A549 (cell line): Measurements from ENCODE around the gene SUPT20H.

ENCODE experiments used
- NR3C1 ChIP-seq: fragments of >200 bp; sonication (Bioruptor Twin); formaldehyde crosslinking; IDR thresholded peaks from 3 replicates; pipeline ENCODE4 v1.6.1; 2017
- RNF2 ChIP-seq: fragments of 200-600 bp; sonication (generic); IDR thresholded peaks from 2 replicates; pipeline ENCODE4 v1.6.1; 2016; ENCODE audit warnings: low read depth, mild to moderate bottlenecking, antibody characterized with exemption, moderate library complexity, borderline replicate concordance
- TF ChIP-seq, protein P1 (sequence below): fragments of >200 bp; sonication (Bioruptor Twin); formaldehyde crosslinking; IDR thresholded peaks from 3 replicates; pipeline ENCODE4 v1.5.1; 2016
- TF ChIP-seq, protein P2 (sequence below): fragments of 200-600 bp; sonication (generic); IDR thresholded peaks from 2 replicates; pipeline ENCODE4 v1.6.1; 2016; ENCODE audit warnings: antibody characterized with exemption, mild to moderate bottlenecking, moderate library complexity

- TF ChIP-seq RNF2 (no peak), NR3C1 (no peak)
- TF ChIP-seq, protein P1, sequence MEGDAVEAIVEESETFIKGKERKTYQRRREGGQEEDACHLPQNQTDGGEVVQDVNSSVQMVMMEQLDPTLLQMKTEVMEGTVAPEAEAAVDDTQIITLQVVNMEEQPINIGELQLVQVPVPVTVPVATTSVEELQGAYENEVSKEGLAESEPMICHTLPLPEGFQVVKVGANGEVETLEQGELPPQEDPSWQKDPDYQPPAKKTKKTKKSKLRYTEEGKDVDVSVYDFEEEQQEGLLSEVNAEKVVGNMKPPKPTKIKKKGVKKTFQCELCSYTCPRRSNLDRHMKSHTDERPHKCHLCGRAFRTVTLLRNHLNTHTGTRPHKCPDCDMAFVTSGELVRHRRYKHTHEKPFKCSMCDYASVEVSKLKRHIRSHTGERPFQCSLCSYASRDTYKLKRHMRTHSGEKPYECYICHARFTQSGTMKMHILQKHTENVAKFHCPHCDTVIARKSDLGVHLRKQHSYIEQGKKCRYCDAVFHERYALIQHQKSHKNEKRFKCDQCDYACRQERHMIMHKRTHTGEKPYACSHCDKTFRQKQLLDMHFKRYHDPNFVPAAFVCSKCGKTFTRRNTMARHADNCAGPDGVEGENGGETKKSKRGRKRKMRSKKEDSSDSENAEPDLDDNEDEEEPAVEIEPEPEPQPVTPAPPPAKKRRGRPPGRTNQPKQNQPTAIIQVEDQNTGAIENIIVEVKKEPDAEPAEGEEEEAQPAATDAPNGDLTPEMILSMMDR, result no peak
- TF ChIP-seq, protein P2, sequence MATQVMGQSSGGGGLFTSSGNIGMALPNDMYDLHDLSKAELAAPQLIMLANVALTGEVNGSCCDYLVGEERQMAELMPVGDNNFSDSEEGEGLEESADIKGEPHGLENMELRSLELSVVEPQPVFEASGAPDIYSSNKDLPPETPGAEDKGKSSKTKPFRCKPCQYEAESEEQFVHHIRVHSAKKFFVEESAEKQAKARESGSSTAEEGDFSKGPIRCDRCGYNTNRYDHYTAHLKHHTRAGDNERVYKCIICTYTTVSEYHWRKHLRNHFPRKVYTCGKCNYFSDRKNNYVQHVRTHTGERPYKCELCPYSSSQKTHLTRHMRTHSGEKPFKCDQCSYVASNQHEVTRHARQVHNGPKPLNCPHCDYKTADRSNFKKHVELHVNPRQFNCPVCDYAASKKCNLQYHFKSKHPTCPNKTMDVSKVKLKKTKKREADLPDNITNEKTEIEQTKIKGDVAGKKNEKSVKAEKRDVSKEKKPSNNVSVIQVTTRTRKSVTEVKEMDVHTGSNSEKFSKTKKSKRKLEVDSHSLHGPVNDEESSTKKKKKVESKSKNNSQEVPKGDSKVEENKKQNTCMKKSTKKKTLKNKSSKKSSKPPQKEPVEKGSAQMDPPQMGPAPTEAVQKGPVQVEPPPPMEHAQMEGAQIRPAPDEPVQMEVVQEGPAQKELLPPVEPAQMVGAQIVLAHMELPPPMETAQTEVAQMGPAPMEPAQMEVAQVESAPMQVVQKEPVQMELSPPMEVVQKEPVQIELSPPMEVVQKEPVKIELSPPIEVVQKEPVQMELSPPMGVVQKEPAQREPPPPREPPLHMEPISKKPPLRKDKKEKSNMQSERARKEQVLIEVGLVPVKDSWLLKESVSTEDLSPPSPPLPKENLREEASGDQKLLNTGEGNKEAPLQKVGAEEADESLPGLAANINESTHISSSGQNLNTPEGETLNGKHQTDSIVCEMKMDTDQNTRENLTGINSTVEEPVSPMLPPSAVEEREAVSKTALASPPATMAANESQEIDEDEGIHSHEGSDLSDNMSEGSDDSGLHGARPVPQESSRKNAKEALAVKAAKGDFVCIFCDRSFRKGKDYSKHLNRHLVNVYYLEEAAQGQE, result no peak
Measured at GRCh38 chr13:37001921-37002250, 57.6 kb downstream of the SUPT20H start.
